Thyroid gland (tissue), 4 donors: ENCODE results near the gene RAB36.

ENCODE experiments used
- POLR2A ChIP-seq, 2 donors: fragments of 450-650 bp; IDR thresholded peaks; one replicate each; pipeline ENCODE4 v1.6.1; 2017; ENCODE audit warnings: antibody characterized with exemption in 2 of 2, mild to moderate bottlenecking in 2 of 2, moderate library complexity in 1 of 2
- TF ChIP-seq, protein P1 (sequence below), 6 experiments: fragments of 200-600 bp in 3 of 6; fragments of 450-650 bp in 3 of 6; sonication (generic) in 3 of 6; IDR thresholded peaks; one replicate each; pipeline ENCODE4 v1.5.1; 2016 to 2019; ENCODE audit warnings: antibody characterized with exemption in 6 of 6, mild to moderate bottlenecking in 2 of 6, inconsistent platforms in 1 of 6, moderate library complexity in 1 of 6

DNA sequence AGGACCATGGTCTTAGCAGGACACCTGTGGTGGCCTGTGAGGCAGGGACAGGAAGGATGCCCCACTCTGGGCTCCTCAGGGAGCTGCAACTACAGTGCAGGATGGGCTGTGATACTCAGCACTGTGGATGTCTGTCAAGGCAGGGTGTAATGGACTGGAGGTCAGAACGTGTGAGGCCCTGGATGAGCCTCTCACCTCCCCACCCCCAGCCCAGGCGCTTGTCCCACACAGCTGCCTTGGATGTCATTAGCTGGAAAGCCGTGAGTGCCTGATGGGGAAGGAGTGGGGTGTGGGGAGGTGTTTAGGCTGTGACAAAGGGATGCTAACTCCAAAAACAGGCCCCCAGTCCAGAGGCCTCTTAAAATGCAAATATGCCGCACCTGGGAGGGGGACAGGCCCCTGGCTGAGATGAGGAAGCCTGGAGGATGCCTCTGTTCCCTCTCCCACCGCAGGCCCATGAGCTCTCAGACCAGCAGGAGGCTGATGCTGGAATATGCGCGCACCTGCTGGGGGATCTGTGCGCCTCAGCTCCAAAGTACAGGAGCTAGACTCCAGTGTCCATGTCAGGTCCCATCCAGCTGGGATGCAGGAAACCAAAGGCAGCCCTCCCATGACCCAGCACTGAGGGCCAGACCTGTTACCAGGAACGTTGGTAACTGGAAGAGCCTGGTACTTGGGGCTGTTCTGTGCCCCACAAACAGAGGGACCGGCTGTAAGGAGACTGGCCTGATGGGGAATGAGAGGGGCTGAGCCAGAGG lies 28.6 kb upstream of the RAB36 start:
- TF ChIP-seq, protein P1, sequence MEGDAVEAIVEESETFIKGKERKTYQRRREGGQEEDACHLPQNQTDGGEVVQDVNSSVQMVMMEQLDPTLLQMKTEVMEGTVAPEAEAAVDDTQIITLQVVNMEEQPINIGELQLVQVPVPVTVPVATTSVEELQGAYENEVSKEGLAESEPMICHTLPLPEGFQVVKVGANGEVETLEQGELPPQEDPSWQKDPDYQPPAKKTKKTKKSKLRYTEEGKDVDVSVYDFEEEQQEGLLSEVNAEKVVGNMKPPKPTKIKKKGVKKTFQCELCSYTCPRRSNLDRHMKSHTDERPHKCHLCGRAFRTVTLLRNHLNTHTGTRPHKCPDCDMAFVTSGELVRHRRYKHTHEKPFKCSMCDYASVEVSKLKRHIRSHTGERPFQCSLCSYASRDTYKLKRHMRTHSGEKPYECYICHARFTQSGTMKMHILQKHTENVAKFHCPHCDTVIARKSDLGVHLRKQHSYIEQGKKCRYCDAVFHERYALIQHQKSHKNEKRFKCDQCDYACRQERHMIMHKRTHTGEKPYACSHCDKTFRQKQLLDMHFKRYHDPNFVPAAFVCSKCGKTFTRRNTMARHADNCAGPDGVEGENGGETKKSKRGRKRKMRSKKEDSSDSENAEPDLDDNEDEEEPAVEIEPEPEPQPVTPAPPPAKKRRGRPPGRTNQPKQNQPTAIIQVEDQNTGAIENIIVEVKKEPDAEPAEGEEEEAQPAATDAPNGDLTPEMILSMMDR (IDR thresholded peaks at IDR 0.05): no peak
- no peak for TF ChIP-seq POLR2A (IDR thresholded peaks at IDR 0.05)
